GM04504 (cell line): Measurements from ENCODE around the gene BIRC6.

Experiments
- DNase-seq: peaks from one replicate; pipeline ENCODE4 v3.0.0-alpha.2; 2012; ENCODE audit warnings: low read depth

Gene BIRC6

DNA sequence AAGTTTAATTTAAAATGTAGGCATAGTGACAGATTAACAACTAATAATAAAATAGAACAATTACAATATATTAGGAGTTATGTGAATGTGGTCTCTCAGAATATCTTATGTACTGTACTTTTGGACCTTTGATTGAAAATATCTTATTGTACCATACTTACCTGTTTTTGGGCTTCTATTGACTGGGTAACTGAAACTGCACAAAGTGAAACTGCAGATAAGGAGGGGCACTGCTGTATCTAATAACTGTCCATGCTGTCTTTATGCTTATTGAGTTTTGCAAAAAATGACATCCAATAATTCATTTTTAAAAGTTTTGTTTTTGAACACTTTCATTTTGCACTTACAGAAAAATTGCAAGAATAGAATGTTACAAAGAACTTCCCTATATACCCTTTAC is 19.9 kb downstream of the BIRC6 start:
- DNase-seq: no peak

DNA sequence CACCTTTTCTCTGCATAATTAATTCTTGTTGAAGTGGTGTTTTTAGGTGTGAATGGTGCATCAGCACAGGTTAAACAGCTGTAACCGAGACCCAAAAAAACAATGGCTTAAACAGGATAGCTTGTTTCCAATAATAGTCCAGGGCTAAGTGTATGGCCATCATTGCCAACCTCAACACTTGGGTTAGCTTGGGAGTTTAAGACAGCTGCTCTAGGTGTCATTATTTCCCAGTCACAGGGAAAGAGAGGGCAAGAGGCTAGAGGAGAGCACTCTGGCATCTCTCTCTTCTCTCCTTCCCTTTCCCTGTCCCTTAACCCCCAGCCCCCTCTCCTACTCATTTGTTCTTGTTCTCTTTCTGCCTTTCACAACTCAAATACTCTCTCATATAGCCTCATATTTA is 21.1 kb downstream of the BIRC6 start:
- no peak for DNase-seq

DNA sequence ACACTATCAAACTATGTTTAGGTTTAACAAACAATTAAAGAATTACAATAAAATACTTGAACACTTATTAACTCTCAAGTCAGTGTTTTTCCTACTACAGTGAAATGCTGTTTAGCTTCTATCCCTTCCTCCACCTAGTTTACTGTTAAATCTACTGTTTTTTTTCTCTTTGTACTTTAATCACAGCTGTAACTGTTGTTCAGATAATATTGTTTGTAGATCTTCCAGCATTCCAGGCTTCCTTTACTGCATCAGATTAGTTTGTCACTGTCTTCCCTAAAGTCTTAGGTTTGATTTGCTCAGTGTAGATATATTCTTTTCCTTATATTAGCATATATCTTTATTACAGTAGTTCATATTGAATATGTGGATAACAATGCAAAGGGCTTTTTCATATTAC is 22.5 kb downstream of the BIRC6 start:
- no peak for DNase-seq

DNA sequence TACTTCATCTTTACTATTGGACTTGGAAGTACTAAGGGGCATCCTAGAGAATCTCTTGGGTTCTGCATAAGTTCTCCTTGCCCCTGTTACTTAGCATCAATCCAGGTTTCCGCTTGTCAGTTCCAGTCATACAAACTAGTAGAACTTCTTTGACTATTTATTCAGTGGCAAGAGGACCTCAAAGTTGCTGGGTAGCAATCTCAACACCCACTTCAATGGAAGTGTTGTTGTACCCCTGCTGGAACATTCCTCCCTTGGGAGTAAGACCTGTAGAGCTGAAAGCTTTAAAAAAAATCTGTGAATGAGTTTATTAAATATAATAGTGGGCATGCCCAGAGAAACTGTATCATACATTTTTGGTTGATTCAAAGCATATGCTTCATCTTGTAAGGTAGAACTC is 27.0 kb downstream of the BIRC6 start:
- DNase-seq: no peak

DNA sequence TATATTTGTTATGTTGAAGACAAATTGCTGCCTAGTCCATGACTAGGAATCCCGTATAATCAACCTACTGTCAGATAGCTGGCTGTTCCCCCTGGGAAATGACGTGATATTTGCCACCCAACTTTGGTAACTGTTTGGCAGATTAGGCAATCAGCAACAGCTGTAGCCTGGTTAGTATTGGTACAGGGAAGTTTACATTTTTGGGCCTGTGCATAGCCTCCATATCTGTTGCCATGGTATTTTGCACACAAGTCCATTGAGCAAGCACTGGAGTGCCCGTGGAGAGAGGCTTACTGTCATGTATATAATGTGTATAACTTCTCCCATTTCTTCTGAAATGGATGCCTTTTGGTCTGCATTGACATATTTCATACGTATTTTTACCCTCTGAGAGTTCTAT is 27.7 kb downstream of the BIRC6 start:
- no peak for DNase-seq

DNA sequence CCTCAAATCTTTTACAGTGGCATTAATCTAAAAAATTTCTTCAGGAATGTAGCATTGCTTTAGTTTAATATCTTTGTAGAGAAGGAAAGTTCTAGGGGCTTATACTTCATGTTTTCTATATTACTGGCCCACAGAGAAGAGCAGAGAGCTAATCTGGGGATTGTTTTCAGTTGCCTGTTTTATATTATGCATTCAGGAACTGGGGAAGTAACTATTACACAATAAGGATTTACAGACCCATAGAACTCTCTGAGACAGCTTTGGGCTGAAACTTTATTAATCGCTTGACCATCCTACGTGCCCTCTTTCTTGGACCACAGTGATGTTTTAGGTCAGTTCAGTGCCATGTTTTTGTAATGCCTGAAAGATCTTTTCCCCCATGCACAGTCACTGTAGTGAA is 29.9 kb downstream of the BIRC6 start:
- DNase-seq: no peak

DNA sequence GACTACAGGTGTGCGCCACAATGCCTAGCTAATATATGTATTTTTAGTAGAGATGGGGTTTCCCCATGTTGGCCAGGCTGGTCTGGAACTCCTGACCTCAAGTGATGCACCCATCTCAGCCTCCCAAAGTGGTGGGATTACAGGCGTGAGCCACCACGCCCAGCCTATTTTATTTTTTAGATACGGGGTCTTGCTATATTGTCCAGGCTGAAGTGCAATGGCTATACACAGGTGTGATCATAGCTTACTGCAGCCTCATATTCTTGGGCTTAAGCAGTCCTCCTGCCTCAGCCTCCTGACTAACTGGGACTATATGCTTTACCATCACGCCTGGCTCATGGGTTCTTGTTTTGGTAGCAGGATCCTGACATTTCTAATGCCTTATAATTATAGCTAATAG is 42.4 kb downstream of the BIRC6 start:
- no peak for DNase-seq

DNA sequence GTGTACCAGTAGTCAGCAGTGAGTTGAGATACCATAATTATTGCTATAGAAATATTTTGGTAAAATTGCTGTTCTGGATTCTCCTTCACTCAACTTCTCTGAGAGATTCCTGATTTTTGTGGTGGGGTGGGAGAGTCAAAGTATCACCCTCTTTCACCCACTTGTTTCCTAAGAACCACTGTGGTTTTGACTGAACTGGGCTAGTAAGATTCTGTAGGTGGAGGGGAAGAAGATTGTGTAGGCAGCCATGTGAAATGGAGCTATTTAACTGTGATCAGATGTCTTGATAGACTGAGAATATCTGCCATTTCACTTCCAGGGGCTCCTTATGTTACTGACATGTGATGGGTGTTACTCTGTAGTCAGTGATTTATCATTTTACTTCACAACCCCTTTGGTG is 45.3 kb downstream of the BIRC6 start:
- no peak for DNase-seq

DNA sequence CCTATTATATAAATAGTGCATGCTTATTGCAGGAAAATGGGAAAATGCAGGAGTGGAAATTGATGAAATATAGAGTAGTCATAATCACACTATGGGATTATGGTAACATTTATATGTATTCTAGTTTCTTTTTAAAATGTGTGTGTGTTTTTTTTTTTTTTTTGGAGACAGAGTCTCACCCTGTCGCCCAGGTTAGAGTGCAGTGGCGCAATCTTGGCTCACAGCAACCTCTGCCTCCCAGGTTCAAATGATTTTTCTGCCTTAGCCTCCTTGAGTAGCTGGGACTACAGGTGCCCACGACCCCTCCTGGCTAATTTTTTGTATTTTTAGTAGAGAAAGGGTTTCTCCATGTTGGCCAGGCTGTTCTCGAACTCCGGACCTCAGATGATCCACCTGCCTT is 47.0 kb downstream of the BIRC6 start:
- no peak for DNase-seq

DNA sequence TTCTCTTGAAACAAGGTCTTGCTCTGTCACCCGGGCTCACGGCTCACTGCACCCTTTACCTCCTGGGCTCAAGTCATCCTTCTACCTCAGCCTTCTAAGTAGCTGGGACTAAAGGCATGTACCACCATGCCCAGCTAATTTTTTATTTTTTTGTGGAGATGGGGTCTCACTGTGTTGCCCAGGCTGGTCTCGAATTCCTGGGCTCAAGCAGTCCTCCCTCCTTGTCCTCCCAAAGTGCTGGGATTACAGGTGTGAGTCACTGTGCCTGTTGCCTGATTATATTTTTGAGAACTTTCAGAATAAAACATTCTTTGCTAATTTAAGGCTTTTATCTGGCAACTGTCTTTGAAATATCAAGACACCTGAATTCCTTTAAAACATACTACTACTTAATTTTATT is 47.9 kb downstream of the BIRC6 start:
- DNase-seq: no peak

DNA sequence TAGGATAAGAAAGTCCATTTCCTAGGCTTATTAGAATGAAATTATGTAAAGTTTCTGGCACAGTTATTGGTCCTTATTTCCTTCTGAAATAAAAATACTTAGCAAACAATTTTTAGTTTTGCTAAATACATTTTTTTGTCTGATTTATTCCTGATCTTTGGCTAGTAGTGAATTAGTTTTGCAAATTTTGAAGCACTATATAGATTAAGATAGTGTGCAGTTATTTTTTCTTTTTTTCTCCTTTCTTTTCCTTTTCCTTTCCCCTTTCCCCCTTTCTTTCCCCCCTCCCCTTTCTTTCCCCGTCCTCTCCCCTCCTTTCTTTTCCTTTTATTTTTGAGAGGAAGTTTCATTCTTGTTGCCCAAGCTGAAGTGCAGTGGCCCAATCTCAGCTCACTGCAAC is 59.7 kb downstream of the BIRC6 start:
- DNase-seq: no peak

DNA sequence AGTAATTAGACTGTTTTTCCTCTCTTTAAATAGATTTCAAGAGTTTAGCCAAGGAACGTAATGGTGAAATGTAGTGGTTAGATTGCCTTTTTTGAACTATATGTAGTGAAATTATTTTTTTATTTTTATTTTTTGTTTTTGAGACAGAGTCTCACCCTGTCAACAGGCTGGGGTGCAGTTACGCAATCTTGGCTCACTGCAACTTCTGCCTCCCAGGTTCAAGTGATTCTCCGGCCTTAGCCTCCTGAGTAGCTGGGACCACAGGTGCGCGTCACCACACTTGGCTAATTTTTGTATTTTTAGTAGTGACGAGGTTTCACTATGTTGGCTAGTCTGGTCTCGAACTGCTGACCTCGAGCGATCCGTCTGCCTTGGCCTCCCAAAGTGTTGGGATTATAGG is 60.8 kb downstream of the BIRC6 start:
- DNase-seq: no peak

DNA sequence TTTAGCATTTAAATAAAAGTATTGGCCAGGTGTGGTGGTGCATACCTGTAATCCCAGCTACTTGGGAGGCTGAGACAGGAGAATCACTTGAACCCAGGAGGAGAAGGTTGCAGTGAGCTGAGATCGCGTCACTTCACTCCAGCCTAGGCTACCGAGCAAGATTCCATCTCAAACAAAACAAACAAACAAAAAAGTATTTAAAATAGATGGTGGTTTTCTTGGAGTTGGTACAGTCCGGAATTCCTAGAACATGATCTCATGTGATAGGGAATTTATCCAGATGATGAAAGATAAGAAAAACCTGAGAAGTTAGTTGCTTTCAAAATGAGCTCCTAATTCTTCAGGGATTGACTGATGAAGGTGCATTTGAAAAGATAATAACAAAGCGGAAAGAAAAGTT is 62.0 kb downstream of the BIRC6 start:
- DNase-seq: no peak

DNA sequence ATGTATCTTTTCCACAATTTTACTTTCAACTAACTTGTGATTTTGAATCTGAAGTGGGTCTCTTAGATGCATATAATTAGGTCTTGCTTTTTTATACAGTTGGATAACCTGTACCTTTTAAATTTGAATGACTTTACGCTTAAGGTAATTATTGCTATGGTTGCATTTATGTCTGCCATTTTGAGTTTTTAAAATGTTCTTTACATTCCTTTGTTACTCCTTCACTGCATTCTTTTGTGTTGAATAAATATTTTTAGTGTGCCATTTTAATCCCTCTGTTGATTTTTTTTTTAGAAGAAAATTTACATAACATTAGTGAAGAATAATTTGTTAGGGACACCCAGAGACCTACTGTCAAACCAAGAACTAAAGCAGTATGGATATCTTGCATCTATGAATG is 65.3 kb downstream of the BIRC6 start:
- no peak for DNase-seq

DNA sequence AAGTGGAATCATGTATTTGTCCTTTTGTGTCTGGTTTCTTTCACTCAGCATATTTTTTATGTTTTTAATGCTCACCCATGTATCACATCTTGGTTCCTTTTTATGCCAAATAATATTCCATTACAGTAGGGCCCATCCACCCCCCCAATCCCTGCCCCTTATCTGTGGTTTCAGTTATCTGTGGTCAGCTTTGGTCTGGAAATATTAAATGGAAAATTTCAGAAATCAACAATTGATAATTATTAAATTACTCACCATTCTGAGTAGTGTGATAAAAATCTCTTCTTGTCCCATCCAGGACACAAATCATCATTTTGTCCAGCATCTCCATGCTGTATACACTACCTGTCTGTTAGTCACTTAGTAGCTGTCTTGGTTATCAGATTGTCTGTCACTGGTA is 66.7 kb downstream of the BIRC6 start:
- no peak for DNase-seq

DNA sequence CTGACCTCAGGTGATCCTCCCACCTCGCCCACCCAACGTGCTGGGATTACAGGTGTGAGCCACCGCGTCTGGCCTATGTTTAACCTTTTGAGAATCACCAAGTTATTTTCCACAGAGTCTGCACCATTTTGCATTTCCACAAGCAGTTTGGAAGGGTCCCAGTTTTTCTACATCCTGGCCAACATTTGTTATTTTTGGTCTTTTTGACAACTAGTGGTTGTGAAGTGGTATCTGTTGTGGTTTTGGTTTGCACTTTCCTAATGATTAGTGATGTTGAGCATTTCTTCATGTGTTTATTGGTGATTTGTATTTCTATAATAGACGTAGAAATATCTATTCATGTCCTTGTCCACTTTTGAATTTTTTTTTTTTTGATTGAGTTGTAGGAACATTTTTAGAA is 67.9 kb downstream of the BIRC6 start:
- DNase-seq: no peak

DNA sequence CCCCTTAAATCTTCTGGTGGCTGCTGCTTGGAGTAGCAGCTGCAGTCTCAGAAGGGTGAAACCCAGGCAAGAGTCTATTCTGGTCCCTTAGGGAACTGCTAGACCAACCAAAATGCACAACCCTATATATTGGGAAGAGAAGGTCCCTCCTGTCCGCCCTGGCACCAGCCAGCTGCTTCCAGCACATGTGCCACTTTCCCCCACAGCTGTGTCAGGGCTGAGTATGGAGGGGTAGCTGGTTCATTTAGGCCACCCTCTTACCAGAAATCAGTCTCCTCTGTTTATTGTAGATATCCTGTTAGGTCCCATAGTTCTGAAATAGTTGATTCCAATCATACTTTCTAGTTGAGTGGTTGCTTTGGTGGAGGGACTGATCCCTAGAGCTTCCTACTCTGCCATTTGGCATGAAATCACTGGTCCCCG is 68.9 kb downstream of the BIRC6 start:
- peak; percentile 17 for DNase-seq

DNA sequence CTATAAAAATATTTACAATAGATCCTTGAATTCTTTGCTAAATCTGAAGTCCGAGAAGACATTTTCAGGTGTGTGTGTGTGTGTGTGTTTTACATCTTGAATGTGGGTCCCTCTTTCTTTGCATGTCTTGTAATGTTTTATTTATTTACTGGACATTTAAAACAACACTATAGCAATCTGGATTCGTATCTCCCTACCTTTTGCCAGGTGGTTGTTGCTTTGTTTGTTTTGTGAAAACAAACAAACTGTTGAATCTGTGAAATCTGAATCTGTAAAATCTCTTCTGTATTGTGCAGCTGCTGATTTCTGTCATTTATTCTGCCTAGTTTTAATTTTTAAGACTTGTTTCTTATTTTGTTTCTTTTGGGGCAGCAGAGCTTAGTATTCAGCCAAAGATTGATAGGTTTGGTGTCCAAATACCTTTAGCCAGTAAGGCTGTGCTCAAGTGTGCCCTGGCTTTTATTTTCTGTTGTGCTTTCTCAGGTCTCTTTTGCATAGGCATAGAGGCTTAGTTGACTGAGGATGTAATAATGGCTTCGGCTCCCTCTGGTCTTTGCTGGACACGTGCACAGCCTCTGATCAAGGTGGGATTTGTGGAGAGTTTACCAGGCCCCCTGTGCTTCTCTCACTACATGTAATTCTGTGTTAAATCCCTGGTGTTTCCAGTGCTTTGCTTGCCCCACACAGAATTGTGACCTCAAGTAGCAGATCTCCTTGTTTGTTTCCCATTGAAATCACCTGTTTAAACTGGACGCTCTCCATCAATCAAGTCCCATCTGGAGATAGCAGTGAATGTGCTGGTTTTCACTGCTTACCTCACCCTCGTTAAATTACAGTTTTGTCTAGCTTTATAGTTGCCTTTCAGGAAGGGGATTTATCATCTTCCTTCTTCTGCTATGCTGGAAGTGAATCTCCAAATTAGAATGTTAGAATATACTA is 71.1 kb downstream of the BIRC6 start:
- no peak for DNase-seq

DNA sequence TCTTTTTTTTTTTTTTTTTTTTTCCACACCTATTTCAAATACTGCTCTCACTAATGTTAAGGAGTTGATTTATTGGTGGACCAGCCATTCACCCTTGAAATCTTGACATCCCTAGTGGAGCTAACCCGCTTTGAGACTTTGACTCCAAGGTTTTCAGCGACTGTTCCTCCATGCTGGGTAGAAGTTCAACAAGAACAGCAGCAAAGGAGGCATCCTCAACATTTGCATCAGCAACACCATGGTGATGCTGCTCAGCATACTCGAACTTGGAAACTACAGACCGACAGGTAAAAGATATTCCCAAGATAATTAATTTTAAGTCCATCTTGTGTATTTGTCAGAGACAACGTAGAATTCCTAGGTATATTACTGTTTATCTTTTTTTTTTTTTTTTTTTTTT is 74.0 kb downstream of the BIRC6 start:
- no peak for DNase-seq

DNA sequence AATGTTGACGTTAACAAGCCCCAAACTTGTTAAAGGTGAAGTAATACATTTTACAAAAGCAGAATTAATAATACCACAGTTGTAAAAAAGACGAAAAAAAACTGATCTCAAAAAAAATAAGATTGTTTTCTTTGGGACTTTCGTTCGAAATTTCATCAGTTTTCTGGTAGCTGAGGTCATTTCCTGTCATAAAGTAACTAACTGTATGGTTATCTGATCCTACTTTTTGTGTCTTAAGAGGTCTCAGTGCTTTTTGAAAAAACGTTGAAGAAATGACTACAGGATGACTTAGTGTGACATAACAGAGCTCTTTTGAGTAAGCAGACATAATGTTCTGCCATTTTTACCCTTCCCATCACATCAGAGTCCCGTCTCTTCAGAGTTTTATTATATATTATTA is 79.3 kb downstream of the BIRC6 start:
- no peak for DNase-seq

DNA sequence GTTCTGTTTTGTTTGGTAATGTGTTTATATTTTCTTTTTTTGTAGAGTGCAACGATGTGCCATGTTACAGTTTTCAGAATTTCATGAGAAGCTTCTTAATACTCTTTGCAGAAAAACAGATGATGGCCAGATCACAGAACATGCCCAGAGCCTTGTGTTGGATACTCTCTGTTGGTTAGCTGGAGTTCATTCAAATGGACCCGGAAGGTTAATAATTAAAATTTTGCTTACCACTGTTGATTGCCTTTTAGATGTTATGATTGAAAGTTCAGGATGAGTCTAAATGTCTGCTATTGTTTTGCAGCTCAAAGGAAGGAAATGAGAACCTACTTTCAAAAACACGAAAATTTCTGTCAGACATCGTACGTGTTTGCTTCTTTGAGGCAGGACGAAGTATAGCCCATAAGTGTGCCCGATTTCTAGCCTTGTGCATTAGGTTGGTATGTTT is 85.2 kb downstream of the BIRC6 start:
- DNase-seq: no peak

DNA sequence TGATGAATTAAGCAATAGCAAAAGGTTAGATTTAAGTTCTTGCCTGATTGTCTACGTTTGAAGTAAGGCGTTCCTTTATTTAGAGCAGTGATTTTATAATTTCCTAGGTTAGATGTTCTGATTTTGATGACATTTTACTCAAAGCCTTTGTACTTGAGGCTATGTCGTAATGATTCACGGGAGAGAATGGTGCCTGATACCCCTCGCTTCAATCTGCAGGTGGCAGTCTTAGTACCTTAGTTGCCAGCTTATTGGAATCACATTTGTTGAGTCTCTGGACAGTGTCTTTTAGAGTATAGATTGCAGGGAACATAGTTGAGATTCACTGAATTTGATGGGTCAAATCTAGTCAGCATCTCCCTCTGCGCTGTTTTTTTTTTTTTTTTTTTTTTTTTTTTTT is 89.5 kb downstream of the BIRC6 start:
- no peak for DNase-seq

DNA sequence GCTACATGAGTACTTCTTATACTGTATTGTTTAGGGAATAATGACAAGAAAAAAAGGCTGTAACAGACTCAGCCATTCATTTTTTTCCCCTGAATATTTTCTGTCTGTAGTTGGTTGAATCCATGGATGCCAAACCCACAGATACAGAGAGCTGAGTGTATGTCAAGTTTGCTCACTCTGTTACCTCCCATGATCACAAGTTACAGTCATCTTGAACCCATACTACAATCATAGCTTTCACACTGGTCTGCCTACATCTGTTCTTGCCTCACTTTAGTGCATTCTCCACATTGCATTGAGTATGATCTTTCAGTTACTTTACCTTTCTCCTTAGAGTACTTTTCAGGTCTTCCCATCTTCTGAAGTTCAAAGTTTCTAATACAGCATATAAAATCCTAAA is 94.0 kb downstream of the BIRC6 start:
- DNase-seq: peak; percentile 4
